Hematopoietic multipotent progenitor cell treated with erythropoietin and hydrocortisone succinate and interleukin-3 and kit ligand, for 17 days (in vitro differentiated cells): ENCODE measurements around the gene AGAP2.
A peak's percentile ranks its signal among the peaks of the same experiment; 100 is the strongest.

Source experiments
- DNase-seq: peaks from one replicate; pipeline ENCODE4 v3.0.0-alpha.2; 2015; ENCODE audit warnings: low spot score

Gene AGAP2

DNA sequence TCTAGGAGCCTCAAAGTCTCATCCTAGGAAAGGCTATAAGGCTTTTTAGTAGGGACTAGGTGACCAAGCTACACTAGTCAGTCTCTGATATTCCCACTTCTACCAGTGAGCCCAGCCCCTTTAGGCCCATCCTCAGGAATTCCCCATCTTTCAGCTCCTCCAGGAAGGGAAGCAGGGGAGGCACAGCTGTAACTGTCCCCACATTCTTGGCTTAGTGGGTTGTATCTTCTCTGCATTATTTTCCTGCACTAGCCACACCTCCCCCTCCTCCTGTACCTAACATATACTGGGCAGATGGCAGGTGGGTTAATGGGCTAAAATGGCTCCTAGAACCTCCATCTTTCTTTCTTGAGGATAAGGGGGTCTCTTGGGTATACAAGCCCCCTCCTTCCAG lies 28.8 kb upstream of the AGAP2 start:
- no peak for DNase-seq

DNA sequence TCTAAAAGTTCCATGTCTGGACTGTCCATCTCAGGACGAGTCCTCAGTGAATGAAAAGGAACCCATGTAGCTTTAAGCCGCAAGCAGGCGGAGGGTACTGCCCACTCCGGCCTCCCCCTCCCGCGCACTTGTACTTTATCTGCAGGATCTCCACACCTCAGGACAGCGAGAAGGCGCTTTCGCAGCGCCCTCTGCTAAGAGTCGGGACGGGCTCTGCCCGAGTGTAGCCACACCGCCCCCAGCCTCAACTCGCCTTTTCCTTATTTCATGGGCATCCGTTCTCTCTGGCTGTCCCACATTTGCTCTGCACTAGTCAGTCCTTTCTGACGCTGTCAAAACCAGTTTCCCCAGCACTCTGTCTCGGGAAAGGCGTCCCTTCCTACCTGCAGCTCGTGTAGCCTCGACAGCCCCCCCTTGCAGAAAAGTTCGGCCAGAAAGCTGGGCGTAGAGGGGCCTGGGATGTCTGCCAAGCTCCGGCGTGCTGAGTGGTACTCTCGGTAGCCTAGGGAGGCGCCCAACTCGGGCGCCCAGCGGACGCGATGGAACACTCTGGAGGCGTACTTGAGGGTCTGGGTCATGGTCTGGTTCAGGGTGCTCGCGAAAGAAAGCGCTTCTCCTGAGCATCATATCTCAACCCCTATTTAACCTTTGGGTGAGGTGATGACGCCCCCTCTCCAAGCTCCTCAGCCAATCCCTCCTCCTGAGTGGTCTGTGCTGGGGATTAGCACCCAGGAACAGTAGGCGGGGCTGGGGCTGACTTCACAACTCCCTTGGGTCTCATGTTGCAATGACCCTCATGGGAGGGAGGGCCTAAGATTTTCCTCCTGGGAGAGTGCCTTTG lies 28.1 kb upstream of the AGAP2 start, which contains the start of gene CYP27B1:
CYP27B1 (minus strand) TSS at position 615 of the 841 bp plus-strand sequence; CDS start at position 578, 37 bp downstream.
- no peak for DNase-seq

DNA sequence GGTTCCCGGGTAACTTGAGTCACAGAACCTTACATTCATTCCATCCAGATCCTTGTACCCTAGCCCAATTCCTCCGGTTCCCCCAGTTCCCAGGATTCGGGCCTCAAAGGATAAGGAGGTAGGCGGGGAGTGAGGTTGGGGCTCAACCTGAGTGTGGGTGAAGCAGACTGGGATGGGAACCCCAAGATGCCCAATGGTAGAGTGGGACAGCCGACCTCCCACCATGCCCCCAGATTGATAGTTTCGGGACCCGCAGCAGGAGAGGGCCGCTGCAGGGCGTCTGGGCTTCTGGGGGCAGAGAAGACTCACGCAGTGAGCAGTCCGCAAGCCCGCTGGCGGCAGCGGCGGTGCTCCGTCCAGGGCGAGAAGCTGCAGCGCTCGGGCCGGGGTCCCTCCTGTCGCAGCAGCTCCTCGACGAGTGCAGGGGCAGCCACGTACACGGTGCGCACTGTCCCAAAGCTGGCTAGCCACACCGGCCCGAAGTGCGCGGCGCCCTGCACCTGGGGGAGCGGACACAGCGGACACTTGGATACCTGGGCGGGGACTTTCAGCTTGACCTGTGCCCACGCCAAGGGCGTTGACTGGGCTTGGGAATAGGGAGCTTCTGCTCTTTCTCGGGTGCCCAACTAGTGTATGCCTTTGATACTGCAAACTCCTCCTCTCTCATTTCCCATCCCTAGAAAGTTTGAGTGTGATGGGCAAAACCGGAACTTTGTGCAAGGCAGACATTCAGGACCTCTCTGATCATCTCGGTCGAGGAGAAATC lies 27.3 kb upstream of the AGAP2 start:
- no peak for DNase-seq

DNA sequence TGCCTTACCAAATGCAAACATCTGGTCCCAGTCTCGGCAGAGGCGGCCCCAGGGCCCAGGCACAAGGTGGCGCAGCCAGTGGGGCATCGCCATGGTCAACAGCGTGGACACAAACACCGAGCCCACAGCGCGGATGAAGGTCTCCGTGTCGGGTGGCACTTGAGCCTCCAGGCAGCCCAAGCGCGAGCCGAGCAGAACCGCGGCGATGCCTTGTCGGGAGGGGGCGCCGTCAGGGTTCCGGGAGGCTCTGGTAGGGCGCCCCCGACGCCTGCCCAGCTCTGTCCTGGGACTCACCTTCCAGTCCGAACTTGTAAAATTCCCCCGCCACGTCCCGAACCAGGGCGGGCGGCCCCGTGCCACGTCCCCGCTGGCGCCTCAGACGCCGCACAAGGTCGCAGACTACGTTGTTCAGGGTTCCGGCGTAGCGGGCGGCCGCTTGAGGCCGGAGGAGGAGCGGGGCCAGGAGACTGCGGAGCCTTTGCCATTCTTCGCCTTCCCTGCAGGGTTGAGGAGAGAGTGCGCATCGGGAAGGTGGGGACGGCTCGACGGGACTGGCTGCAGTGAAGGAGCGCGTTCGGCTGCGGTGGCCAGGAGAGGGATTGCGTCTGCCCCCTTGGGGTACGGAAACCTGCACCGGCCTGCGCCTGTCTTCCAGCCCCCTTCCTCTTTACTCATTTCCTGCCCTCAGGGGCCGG lies 26.6 kb upstream of the AGAP2 start:
- DNase-seq: no peak

DNA sequence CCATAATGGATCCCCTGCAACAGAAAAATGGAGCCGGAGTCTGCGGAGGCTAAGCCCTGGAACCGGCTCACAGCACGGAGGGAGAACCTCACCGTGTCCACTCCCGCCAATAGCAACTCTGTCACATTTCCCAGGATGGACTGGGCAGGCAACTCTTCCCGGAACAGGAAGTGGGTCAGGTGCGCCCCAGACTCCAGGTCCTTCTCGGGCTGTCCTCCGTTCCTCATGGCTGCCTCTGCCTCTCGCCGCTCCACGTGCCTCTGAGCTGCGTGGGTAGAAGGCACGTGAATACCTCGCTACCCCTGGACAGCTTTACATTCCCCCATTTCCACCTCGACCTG lies 26.1 kb upstream of the AGAP2 start:
- DNase-seq: no peak

DNA sequence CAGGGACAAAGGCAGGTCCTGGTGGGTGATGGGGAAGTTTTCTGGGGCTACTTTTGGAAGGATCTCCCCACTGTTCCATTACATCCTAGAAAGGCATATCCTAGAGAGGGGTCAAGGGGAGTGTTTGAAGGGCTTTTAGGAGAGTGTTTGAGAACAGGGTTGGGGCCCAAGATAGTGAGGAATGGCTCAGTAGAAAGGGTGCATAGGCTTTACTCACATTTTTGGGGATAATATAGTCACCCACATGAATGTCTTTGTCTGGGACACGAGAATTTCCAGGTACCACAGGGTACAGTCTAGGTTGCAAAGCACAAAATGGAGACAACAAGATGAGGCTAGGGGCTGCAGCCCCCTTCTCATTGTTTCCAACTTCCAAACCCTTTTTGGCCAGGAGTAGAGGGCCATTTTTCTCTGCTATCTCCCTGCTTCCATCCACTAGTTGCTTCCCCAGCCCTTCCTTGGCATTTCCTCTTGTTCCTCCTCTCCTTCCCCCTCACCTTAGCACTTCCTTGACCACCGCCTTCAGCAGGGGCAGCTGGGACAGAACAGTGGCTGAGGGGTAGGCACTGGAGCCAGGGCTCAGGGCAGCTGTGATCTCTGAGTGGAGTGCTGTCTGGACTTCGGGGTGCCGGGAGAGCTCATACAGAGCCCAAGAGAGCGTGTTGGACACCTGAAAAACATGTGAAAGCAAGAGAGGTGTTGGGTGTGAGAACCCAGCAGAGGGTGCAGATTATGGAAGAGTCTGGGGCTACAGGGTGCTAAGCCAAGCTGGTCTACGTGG lies 25.5 kb upstream of the AGAP2 start:
- no peak for DNase-seq

DNA sequence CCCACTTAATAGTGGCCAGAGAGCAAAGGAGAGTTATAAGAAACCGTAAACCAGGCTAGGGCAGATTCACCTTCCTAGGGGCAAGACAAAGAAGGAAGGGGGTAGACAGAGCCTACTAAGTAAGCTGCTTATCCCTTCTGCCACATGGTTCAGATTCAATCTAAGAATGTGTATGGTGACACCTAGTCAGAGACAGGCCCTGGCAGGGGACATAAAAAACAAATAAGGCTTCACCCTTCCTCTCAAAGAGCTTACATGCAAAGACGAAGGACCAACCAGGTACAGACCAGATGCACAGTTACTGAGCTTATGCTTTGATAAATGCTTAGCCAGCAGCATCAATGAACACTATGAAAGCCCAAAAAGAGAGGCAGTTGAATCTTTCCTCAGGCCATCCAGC lies 23.9 kb upstream of the AGAP2 start:
- no peak for DNase-seq

DNA sequence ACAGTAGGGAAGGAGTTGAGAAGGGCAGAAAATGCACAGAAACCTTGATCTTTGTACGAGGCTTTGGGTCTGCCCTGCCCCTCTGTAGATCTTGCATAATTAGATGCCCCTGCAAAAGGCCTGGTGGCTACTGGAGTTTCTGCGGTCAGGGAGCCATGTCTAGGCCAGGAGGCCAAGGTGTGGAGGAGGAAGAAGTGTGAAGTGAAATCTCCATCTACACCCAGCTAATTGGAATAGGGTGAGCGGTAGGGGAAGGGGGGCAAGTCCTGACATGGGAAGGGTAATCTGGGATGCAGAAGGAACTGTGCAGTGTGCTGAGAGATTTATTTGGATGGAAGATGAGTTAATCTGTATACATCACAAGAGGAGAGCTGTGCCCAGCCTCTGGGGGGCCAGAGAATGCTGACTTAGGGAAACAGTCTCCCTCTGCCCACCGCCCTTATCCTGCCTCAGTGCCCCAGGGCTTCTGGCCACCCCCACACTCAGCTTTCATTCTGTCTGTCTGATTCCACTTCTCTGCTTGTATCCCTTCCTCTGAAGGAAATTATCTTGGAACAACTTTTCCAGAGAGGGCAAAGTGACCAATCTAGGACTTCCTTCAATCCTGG lies 23.0 kb upstream of the AGAP2 start:
- DNase-seq: no peak

DNA sequence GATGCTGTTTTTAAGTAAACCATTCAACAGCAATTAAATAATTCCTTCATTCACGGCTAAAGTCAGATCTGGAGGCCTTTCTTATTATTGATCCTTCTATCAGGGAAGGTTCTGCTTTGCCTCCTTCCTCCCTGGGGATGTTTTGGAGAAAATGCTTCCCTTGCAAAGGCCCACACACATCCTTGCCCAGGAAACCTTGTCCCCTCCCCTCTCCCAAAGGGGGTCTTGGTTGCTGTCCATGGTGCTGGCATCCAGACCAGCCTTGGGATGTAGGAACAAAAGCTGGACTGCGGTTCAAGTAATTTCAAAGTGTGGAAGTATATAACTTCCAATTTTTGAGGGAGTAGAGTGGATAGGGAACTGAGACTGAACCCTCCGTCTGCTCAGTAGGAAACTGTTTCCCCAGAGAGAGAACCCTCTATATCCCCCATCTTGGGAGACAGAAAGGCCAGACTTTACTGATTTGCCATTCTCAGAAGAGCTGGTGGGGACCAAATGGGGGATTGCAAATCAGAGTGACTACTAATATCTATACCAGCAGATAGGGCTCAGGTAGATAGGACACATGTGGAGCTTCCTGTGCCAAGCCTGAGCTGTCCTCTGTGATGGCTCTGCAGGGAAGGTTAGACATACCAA lies 21.9 kb upstream of the AGAP2 start:
- DNase-seq: no peak

DNA sequence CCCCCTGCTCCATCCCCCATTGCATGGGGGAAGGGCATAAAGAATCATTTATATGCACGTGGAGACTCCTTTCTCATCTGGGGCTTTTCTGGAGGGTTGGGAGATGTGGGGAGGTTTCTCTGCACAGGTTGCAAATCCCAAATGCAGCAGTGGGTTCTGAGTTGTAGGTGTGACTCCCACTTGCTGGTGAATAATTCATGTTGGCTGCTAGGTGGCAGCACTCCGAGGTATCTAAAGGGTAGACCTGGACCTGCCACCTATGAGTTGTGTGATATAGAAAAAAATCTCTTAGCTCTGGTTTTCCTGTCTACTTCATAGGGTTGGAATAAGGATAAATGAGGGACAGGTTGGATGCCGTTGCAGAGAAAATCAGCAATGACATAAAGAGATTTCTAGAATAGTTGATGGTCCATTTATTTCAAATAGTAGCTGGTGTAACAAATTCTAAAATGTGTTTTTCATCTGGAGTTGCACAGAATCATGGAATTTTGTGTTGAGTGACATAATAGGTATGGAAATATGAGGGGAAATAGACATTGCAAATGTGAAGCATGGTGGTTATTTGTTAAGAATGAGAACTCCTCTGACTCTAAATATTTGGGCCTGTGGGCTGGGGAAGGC lies 20.9 kb upstream of the AGAP2 start:
- peak; percentile 46 for DNase-seq

DNA sequence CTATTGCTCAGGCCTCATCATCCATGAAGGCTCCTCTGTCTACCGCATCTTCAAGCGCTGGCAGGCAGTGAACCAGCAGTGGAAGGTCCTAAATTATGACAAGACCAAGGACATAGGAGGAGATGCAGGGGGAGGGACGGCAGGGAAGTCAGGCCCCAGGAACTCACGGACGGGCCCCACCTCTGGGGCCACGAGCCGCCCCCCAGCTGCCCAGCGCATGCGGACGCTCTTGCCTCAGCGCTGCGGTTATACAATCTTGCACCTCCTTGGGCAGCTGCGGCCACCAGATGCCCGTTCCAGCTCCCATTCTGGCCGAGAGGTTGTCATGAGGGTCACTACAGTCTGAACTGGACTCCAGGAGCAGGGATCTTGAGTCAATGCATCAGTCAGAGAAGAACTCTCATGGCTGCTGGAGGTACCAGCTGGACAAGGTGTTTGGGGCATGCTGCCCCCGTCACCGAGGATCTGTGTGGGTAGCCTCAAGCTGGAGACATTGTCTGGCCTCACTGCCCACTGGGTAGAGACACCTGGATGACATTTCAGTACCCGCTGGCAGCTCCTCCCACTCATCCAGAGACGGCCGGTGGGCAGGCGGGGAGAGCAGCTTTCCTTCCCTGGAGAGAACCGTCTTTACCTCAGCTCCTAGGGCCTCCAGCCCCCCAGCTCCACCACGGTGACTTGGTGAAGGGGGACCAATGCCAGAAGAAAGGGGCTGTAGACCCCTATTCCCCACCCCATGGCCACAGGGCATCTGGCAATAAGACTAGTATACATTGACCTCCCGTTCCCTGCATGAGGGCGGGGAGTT lies 20.2 kb upstream of the AGAP2 start:
- DNase-seq: no peak

DNA sequence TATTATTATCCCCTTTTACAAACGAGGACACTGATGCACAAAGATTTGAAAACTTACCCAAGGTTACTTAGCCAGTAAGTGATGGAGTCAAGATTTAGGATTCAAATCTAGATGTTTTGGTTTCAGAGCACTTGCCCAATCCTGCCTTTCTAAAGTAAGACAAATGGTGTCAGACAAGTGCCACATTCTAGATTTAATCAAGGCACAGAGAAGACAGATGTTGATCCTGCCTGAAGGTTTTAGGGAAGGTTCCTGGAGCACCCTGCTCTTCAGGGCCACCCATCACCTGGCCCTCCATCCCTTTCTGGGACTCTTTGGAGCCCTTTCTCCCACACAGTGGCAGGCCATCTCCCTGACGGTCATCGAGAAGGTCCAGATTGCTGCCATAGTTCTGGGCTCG lies 19.2 kb upstream of the AGAP2 start:
- DNase-seq: no peak

DNA sequence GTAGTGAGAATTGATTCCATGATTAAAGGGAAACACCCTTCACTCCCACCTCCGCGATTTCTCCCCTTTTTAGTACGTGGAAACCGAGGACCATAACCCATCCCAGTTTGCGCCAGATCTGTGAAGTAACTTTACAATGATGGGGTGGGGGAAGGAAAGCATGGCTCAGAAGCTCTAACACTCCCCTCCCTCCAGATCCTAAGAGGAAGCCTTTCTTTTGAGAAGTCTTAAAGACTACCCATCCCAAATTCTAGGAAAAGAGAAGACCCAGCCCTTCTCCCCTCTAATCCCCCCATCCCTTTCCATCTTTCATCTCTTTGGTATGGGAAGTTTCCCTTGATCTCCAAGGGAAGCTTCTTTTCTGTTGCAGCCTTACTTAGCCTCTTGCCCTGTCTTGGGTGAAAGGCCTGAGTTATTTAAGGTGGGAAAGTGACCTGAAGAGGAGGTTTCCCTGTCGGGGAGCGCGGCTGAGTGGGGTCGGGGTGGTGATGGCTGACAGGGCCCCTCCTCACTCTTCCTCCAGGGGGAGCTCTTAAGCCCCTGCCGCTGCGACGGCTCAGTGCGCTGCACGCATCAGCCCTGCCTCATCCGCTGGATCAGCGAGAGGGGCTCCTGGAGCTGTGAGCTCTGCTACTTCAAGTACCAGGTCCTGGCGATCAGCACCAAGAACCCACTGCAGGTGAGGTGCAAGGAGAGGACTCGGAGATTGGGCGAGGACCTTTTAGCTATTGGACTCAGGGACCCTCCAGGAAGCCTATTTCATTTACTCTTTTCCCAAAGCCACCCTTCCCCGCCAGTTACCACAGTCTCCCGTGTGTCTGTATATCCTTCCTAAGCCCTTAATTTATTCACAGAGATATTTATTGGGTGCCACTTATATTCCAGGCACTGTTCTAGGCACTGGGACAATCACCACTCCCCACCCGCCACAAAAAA lies 18.1 kb upstream of the AGAP2 start:
- DNase-seq: peak; percentile 74

DNA sequence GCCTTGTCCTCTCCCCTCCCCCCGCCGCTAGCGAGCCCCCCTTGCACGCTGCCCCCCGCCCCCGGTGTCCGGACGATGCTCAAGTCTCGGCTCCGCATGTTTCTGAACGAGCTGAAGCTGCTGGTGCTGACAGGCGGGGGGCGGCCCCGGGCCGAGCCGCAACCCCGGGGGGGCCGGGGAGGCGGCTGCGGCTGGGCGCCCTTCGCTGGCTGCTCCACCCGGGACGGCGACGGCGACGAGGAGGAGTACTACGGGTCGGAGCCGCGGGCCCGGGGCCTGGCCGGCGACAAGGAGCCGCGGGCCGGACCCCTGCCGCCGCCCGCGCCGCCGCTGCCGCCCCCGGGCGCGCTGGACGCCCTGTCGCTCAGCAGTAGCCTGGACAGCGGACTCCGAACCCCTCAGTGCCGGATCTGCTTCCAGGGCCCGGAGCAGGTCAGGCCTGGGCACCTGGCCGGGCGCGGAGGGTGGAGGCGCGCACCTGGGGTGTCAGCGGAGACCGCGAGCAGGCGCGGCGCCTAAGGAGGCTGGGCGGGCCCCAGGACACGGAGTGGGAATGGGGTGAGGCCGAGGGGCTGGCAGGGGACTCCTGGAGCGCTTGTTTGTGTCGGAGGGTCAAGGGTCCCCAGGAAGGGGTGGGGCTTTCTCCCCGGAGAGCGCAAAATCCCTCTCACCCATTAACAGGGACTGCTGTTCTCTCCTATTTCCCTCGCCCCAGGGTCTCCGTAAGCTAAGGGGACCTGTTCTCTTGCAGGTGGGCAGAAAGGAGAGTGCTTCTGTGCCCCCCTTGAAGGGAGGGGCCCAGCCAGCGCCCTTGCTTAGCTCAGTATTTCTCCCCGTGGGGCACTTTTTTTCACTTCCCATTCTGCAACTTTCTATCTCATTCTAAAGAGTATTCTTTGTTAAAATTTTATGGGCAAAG lies 17.2 kb upstream of the AGAP2 start:
- peak; percentile 39 for DNase-seq

DNA sequence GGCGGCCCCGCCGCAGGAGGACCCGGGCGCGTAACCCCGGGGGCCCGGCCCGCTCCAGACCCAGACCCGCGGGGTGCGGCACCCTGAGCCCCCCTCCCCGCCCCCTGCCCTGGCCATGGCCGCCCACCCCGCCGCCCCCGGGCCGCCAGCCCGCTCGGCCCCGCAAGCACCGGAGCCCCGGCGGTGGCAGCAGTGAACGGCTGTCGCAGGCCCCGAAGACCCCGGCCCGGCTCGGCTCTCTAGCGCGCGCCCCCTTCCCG lies 16.6 kb upstream of the AGAP2 start:
- no peak for DNase-seq

DNA sequence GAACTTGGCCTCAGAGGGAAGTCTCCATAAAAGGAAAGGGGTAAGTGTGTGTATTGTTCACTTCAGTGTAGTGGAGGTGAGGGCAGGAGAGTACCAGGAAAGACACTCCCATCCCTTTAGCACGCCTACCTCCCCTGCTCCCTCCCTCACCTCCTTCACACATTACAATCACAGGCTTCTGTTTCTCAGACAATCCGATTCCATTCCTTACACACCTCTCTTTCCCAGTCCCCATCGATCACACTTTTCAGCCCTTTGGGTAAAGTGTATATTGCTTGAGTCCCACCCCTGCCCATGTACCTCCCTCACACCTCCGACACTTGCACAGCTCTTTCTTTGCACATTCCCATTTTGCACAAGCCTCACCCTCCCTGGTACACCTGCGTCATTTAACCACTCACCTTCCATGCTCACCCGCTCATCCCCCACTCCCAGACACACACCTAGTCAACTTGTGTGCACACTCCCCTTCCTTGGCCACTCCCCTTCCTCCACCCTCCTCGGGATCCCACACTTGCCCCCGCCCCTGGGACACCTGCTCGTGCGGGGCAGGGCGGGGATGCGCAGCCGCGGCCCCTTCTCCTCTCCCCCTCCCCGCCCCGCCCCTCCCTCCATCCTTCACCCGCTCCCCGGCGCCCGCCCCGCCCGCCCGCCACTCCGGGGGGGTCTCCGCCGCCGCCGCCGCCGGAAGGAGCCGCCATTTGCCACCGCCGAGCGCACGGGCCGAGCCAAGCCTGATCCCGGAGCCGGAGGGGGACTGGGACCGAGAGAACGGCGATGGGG lies 16.1 kb upstream of the AGAP2 start, which contains the start of gene MARCHF9:
MARCHF9 (plus strand) TSS at position 693 of the 783 bp plus-strand sequence. CDS start 426 bp downstream, outside the sequence.
- peak; percentile 82 for DNase-seq
